Neural cell (in vitro differentiated cells): ENCODE results near the gene MUL1. TPM values are rescaled to one million over a fixed set of nuclear protein-coding genes. Genes with fewer than 3 reads are reported as not detected.

Source experiments
- H2AFZ ChIP-seq: fragments of 200-600, 300-800 bp; sonication (generic), shearing (Covaris generic); 2 replicates; pipeline ENCODE4 v1.6.0; 2014; ENCODE audit warnings: low read depth, mild to moderate bottlenecking, antibody characterized with exemption, low read length, moderate library complexity
- H3F3A ChIP-seq: fragments of 200-600 bp; shearing (Covaris generic); 2 replicates; pipeline ENCODE4 v1.6.1; 2016; ENCODE audit warnings: mild to moderate bottlenecking, moderate library complexity, mixed read lengths, antibody characterized with exemption, low read length; ENCODE audit not compliant: insufficient read depth, poor library complexity, severe bottlenecking
- H3K27ac ChIP-seq: fragments of 200-600, 300-800 bp; sonication (generic), shearing (Covaris generic); 2 replicates; pipeline ENCODE4 v1.5.1; 2014; ENCODE audit warnings: mild to moderate bottlenecking, low read length, moderate library complexity
- H3K27me3 ChIP-seq: fragments of 300-800, 200-600 bp; sonication (generic), shearing (Covaris generic); 2 replicates; pipeline ENCODE4 v1.6.0; 2014; ENCODE audit warnings: mild to moderate bottlenecking, low read depth, low read length, moderate library complexity; ENCODE audit not compliant: insufficient read depth
- H3K36me3 ChIP-seq: fragments of 300-800, 200-600 bp; sonication (generic), shearing (Covaris generic); 2 replicates; pipeline ENCODE4 v1.5.1; 2014; ENCODE audit warnings: mild to moderate bottlenecking, antibody characterized with exemption, low read length, moderate library complexity; ENCODE audit not compliant: insufficient read depth
- H3K4me2 ChIP-seq: fragments of 300-800, 200-600 bp; sonication (generic), shearing (Covaris generic); 2 replicates; pipeline ENCODE4 v1.6.0; 2014; ENCODE audit warnings: mild to moderate bottlenecking, low read length
- H3K4me3 ChIP-seq: fragments of 300-800, 200-600 bp; sonication (generic), shearing (Covaris generic); 2 replicates; pipeline ENCODE4 v1.5.1; 2014; ENCODE audit warnings: mild to moderate bottlenecking, low read length, moderate library complexity
- H3K79me2 ChIP-seq: fragments of 200-600 bp; shearing (Covaris generic); replicated peaks from 2 replicates; pipeline ENCODE4 v1.6.0; 2014; ENCODE audit warnings: mild to moderate bottlenecking, low read length, moderate library complexity; ENCODE audit not compliant: insufficient read depth
- H3K9ac ChIP-seq: fragments of 300-800, 200-600 bp; sonication (generic), shearing (Covaris generic); 2 replicates; pipeline ENCODE4 v1.6.1; 2016; ENCODE audit warnings: mild to moderate bottlenecking, low read length, mixed read lengths
- H3K9me2 ChIP-seq: fragments of 200-600 bp; shearing (Covaris generic); 2 replicates; pipeline ENCODE4 v1.6.1; 2016; ENCODE audit warnings: mild to moderate bottlenecking, low read length, mixed read lengths; ENCODE audit not compliant: insufficient read depth
- H3K9me3 ChIP-seq: fragments of 200-600, 300-800 bp; sonication (generic), shearing (Covaris generic); 2 replicates; pipeline ENCODE4 v1.6.1; 2016; ENCODE audit warnings: mild to moderate bottlenecking, mixed run types, low read length, moderate library complexity, mixed read lengths
- H4K20me1 ChIP-seq: fragments of 200-600 bp; shearing (Covaris generic); 2 replicates; pipeline ENCODE4 v1.6.1; 2016; ENCODE audit warnings: mild to moderate bottlenecking, mixed run types; ENCODE audit not compliant: insufficient read depth
- CTCF ChIP-seq: fragments of 450-650 bp; IDR thresholded peaks from 2 replicates; pipeline ENCODE4 v1.5.1; 2014; ENCODE audit warnings: antibody characterized with exemption, mild to moderate bottlenecking, moderate library complexity; ENCODE audit not compliant: poor library complexity, severe bottlenecking
- EP300 ChIP-seq: fragments of 450-650 bp; conservative IDR thresholded peaks from 2 replicates; pipeline ENCODE4 v1.6.1; 2014; ENCODE audit warnings: antibody characterized with exemption, mild to moderate bottlenecking, moderate library complexity; ENCODE audit not compliant: poor library complexity, severe bottlenecking
- EZH2 ChIP-seq: fragments of 200-600, 300-800 bp; shearing (Covaris generic), sonication (generic); IDR thresholded peaks from 2 replicates; pipeline ENCODE4 v1.6.1; 2014; ENCODE audit warnings: antibody characterized with exemption, low read length, borderline replicate concordance, mild to moderate bottlenecking; ENCODE audit not compliant: insufficient read depth, poor library complexity, severe bottlenecking
- MXI1 ChIP-seq: fragments of 450-650 bp; conservative IDR thresholded peaks from 2 replicates; pipeline ENCODE4 v1.6.1; 2014; ENCODE audit warnings: antibody characterized with exemption, mild to moderate bottlenecking; ENCODE audit not compliant: poor library complexity, severe bottlenecking
- POLR2AphosphoS5 ChIP-seq: IDR thresholded peaks from 2 replicates; pipeline ENCODE4 v1.6.1; 2012
- RAD21 ChIP-seq: fragments of 450-650 bp; conservative IDR thresholded peaks from 2 replicates; pipeline ENCODE4 v1.6.1; 2014; ENCODE audit warnings: antibody characterized with exemption, mild to moderate bottlenecking, moderate library complexity
- SMC3 ChIP-seq: fragments of 450-650 bp; conservative IDR thresholded peaks from 2 replicates; pipeline ENCODE4 v1.6.1; 2014; ENCODE audit warnings: antibody characterized with exemption, mild to moderate bottlenecking, moderate library complexity; ENCODE audit not compliant: poor library complexity
- TAF1 ChIP-seq: IDR thresholded peaks from 2 replicates; pipeline ENCODE4 v1.6.1; 2012; ENCODE audit warnings: low read depth
- polyA plus RNA-seq: library from polyadenylated mRNA; depleted of rRNA; stranded (reverse); fragments of >200 nt; gene quantifications from 2 replicates; pipeline ENCODE4 v1.2.3, GENCODE V29; 2014
- TF ChIP-seq, protein P1 (sequence below): IDR thresholded peaks from 2 replicates; pipeline ENCODE4 v1.6.1; 2012; ENCODE audit warnings: borderline replicate concordance

MUL1 gene
- polyA plus RNA-seq, 1 donor from 2014 or later, result 13.5 TPM

DNA sequence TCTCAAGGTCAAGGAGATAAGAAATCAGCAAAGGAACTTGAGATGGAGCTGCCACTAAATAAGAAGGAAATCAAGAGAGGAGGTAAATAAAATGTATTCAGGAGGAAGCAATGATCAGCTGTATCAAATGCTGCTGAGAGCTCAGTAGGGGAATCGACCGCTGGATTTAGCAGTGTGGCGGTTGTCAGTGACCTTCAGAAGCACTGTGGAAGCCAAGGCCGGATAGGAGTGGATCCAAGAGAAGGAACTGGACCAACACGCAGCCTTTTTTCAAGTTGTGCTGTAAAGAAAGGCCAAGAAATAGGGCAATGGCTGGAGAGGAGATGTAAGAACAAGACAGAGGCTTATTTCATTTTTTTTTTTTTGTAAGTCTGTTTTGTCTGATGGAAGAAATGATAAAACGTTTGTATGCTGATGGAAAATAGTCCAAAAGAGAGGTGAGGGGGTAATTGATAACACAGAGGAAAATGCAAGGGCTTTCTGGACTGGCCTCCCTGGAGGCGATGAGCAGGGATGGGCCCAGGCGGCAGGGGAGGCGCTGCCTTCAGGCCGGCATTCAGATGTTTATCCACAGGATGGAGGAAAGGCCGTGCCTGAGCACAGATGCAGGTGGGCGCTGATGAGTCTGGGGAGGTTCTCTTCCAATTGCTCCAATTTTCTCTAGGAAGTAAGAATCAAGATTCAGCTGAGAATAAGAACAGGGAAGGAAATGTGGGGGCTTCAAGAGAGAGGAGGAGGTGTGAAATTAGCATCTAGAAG, 26.9 kb upstream of the MUL1 start:
- H3K27ac ChIP-seq, result no peak overlapping the region
- H3F3A ChIP-seq, result no peaks in the 10 kb centered on the region
- no peaks in the 10 kb centered on the region for H3K27me3 ChIP-seq
- no peak overlapping the region for H3K4me3 ChIP-seq
- H3K9me3 ChIP-seq, result no peaks in the 10 kb centered on the region
- H4K20me1 ChIP-seq, result no peaks in the 10 kb centered on the region
- H3K9ac ChIP-seq, result no peak overlapping the region
- H3K36me3 ChIP-seq, result no peaks in the 10 kb centered on the region
- TF ChIP-seq EP300 (no peak), MXI1 (no peak), POLR2AphosphoS5 (no peak), SMC3 (no peak), CTCF (no peak), TAF1 (no peak)
- no peak overlapping the region for H2AFZ ChIP-seq
- H3K79me2 ChIP-seq, result no peaks in the 10 kb centered on the region
- no peaks in the 10 kb centered on the region for H3K9me2 ChIP-seq
- H3K4me2 ChIP-seq, result no peak overlapping the region

DNA sequence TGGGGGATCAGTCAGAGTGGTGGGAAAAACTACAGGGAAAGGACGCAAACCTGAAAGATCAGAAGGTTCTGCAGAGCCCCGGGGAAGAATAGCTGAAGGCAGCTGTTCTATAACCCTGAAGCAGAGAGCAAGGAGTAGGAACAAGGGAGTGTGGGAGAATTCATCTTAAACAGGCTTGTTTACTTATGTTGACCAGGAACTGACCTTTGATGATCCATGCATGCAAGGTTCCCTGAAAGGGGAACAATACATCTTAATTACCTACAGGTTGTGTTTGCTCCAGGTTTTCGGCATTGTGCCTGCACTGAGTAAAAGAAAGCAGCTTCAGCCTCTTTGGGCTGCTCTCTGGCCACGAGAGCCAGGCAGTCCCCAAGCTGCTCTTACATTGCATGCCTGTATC, 25.7 kb upstream of the MUL1 start:
- no peaks in the 10 kb centered on the region for H3K27me3 ChIP-seq
- no peak overlapping the region for H3K4me2 ChIP-seq
- no peak overlapping the region for H3K27ac ChIP-seq
- H3K4me3 ChIP-seq, result no peak overlapping the region
- no peaks in the 10 kb centered on the region for H3K9me2 ChIP-seq
- no peak overlapping the region for H2AFZ ChIP-seq
- no peaks in the 10 kb centered on the region for H3K36me3 ChIP-seq
- TF ChIP-seq EZH2, result no peak
- TF ChIP-seq, protein P1, sequence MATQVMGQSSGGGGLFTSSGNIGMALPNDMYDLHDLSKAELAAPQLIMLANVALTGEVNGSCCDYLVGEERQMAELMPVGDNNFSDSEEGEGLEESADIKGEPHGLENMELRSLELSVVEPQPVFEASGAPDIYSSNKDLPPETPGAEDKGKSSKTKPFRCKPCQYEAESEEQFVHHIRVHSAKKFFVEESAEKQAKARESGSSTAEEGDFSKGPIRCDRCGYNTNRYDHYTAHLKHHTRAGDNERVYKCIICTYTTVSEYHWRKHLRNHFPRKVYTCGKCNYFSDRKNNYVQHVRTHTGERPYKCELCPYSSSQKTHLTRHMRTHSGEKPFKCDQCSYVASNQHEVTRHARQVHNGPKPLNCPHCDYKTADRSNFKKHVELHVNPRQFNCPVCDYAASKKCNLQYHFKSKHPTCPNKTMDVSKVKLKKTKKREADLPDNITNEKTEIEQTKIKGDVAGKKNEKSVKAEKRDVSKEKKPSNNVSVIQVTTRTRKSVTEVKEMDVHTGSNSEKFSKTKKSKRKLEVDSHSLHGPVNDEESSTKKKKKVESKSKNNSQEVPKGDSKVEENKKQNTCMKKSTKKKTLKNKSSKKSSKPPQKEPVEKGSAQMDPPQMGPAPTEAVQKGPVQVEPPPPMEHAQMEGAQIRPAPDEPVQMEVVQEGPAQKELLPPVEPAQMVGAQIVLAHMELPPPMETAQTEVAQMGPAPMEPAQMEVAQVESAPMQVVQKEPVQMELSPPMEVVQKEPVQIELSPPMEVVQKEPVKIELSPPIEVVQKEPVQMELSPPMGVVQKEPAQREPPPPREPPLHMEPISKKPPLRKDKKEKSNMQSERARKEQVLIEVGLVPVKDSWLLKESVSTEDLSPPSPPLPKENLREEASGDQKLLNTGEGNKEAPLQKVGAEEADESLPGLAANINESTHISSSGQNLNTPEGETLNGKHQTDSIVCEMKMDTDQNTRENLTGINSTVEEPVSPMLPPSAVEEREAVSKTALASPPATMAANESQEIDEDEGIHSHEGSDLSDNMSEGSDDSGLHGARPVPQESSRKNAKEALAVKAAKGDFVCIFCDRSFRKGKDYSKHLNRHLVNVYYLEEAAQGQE, result no peak
- TF ChIP-seq MXI1, result no peak
- TF ChIP-seq POLR2AphosphoS5, result no peak
- TF ChIP-seq SMC3, result no peak
- TF ChIP-seq RAD21, result no peak
- TF ChIP-seq EP300, result no peak
- TF ChIP-seq CTCF, result no peak
- no peak for TF ChIP-seq TAF1
- H3K9ac ChIP-seq, result no peak overlapping the region
- H3K79me2 ChIP-seq, result no peaks in the 10 kb centered on the region
- no peaks in the 10 kb centered on the region for H4K20me1 ChIP-seq
- no peaks in the 10 kb centered on the region for H3F3A ChIP-seq
- no peaks in the 10 kb centered on the region for H3K9me3 ChIP-seq
